Fibroblast of pulmonary artery (primary cell): ENCODE results near the gene CDHR1.

Source experiments
- DNase-seq: peaks from one replicate; pipeline ENCODE4 v3.0.0-alpha.2; 2010; ENCODE audit warnings: low read depth
- H3K4me3 ChIP-seq: replicated peaks from 2 replicates; pipeline ENCODE4 v1.5.1; 2011; ENCODE audit warnings: low read depth, mild to moderate bottlenecking, control low read depth, low read length, moderate library complexity
- TF ChIP-seq, protein P1 (sequence below): IDR thresholded peaks from 2 replicates; pipeline ENCODE4 v1.5.1; 2011; ENCODE audit warnings: mild to moderate bottlenecking, control low read depth, low read length, inconsistent platforms; ENCODE audit errors: missing control alignments

The CDHR1 gene

DNA sequence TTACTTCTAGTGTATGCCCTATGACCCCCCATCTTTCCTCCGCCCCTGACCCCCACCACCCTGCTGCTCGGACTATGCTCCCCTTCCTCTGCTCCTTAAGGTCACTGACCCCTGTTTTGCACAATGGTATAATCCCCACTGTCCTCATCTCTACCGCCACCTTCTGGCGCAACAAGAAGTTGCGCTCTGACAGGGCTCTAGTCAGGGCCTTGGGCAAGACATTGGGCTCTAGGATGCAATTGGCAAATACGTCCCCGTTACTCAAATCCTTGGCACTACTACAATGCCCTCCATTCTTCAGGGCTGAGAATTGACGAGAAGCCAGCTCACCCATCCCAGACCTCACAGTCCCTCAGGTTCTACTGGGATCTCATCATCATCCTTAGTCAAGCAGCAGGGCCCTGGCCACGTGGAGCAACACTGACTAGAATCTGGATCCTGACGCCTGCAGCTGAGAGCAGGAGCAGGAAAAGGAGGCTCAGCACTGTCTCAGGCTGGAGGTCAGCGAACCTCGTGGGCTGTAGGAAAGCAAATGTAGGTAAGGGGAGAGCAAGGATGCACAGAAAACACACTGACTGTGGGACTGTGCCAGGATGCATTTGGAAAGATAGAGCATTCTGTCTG is 20.4 kb downstream of the CDHR1 start:
- no peak for DNase-seq
- TF ChIP-seq, protein P1, sequence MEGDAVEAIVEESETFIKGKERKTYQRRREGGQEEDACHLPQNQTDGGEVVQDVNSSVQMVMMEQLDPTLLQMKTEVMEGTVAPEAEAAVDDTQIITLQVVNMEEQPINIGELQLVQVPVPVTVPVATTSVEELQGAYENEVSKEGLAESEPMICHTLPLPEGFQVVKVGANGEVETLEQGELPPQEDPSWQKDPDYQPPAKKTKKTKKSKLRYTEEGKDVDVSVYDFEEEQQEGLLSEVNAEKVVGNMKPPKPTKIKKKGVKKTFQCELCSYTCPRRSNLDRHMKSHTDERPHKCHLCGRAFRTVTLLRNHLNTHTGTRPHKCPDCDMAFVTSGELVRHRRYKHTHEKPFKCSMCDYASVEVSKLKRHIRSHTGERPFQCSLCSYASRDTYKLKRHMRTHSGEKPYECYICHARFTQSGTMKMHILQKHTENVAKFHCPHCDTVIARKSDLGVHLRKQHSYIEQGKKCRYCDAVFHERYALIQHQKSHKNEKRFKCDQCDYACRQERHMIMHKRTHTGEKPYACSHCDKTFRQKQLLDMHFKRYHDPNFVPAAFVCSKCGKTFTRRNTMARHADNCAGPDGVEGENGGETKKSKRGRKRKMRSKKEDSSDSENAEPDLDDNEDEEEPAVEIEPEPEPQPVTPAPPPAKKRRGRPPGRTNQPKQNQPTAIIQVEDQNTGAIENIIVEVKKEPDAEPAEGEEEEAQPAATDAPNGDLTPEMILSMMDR: peak; percentile 10
- no peak overlapping the region for H3K4me3 ChIP-seq

DNA sequence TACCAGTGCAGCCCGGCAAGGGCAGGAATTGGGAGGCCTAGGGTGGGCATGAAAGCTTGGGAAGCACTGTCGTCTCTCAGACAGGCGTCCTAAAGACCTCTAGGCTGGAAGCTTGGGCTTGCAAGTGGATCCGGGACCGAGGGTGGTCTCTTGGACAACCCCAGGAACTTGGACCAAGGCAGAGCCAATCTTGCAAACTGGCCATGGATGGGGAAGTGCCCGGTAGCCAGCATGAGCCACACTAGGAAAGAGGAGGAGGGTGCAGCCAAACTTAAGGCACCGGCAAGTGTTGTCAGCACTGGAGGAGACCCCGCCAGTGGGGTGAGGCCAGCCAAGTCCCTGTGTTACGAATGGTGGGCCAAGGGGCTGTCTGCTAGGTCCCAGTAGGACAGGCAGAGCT is 22.5 kb downstream of the CDHR1 start:
- H3K4me3 ChIP-seq: no peak overlapping the region
- no peak for DNase-seq
- TF ChIP-seq, protein P1: no peak

DNA sequence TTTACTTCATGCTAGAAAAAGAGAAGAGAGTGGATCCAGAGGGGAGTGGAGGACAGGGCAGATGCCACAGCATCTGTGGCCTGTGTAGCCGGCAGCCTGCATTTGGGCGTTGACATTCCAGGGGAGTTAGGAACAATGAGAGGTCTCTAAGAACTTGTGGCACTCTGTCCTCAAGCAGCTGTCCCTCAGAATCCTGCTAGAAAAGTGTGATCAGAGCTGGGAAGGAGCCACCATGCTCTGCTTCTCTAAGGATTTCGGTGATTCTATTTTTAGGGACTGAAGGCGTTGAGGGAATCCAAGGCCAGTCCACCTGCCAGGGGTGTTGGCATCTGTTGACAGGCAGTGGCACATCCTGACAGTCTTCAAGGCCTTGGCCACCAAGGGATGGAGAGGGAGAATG is 23.4 kb downstream of the CDHR1 start:
- DNase-seq: no peak
- TF ChIP-seq, protein P1: no peak
- no peak overlapping the region for H3K4me3 ChIP-seq

DNA sequence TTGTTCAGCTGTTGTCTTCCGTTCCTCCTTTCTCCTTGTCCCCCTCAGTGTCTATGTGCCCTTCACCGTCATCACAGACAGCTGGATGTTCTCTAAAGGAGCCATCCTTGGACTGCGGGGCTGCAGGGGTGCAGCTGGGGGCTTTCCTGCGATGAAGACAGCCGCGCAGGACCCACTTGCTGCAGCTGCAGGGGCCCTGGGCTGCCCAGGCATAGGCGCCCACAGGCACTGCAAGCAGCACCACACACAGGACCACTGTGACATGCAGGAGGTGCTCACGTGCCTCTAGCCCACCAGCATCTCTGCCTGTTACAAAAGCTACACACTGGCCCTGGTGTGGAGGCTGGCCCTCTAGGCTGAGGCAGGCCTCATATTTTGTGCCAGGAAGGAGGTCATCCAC is 27.6 kb downstream of the CDHR1 start:
- H3K4me3 ChIP-seq: no peak overlapping the region
- TF ChIP-seq, protein P1: no peak
- DNase-seq: no peak

DNA sequence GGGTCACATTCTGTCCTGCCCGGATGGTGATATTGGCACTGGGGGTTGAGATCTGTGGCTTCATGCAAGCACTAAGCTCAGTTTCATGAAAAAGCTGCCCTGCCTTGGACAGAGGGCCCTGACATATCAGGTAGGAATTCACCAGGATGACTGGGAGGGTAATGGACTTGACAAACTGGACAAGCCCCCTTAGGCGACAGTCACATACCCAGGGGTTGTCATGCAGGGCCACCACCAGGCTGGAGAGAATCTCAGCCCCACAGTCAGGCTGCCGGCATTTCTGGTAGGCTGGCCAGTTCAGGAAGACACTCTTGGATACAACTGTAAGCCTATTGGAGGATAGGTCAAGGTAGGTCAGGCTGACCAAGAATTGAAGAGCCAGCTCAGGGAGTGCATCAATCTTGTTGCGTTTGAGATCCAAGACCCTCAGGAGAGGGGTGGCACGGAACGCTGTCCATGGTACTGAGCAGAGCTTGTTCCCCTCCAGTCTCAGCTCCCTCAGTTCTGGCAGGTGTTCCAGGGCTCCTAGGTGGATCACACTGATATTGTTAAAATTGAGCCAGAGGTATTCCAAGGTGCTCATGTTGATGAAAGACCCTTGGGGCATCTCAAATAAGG is 30.2 kb downstream of the CDHR1 start:
- no peak overlapping the region for H3K4me3 ChIP-seq
- TF ChIP-seq, protein P1: no peak
- DNase-seq: no peak

GRCh38 chr10:84225427-84226173 is 31.3 kb downstream of the CDHR1 start, which contains the start of gene LRIT2:
Gene LRIT2, minus strand, starts transcription at chr10:84225544. Its CDS starts 24 bp downstream, at chr10:84225520.
- no peak for DNase-seq
- no peak within 1 kb of the TSS for H3K4me3 ChIP-seq
- TF ChIP-seq, protein P1: no peak
